SK-N-SH (cell line): ENCODE measurements around the gene PRDM10. TPM values are rescaled to one million over a fixed set of nuclear protein-coding genes. Genes with fewer than 3 reads are reported as not detected.

ENCODE experiments used
- CTCF ChIA-PET: fragments of 300-600, 350-600 bp; formaldehyde crosslinking; extraction: SDS; loops from one replicate; lab custom pipeline; 2021; lab: Yijun Ruan, JAX
- POLR2A ChIA-PET: fragments of 350-600 bp; sonication (Branson Sonifier 250); formaldehyde crosslinking; extraction: SDS; loops from one replicate; lab custom pipeline; 2020; ENCODE audit warnings: antibody characterized with exemption, inconsistent platforms; lab: Yijun Ruan, JAX
- DNase-seq: peaks from one replicate; pipeline ENCODE4 v3.0.0; 2012
- H2AFZ ChIP-seq: fragments of 200-600 bp; sonication (generic); 2 replicates; pipeline ENCODE4 v1.8.1; 2016; ENCODE audit warnings: antibody characterized with exemption, mild to moderate bottlenecking, low read depth
- H3F3A ChIP-seq: fragments of 200-600 bp; sonication (generic); replicated peaks from 2 replicates; pipeline ENCODE3; 2016; ENCODE audit warnings: antibody characterized with exemption, mild to moderate bottlenecking; ENCODE audit not compliant: insufficient read depth
- H3K27ac ChIP-seq, 2 experiments: fragments of 200-500 bp in 1 of 2; fragments of 200-600 bp in 1 of 2; sonication (Bioruptor generic) in 1 of 2; sonication (generic), shearing (Covaris generic) in 1 of 2; 2 replicates each; pipeline versions ENCODE4 v1.5.1 to v1.6.1; 2014 to 2016; ENCODE audit warnings: low read depth in 2 of 2, inconsistent platforms in 1 of 2, low read length in 1 of 2, mild to moderate bottlenecking in 1 of 2, mixed read lengths in 1 of 2
- H3K27me3 ChIP-seq: fragments of 200-600 bp; sonication (generic), shearing (Covaris generic); 2 replicates; pipeline ENCODE4 v1.6.1; 2016; ENCODE audit warnings: mixed run types; ENCODE audit not compliant: insufficient read depth
- H3K36me3 ChIP-seq, 2 experiments: fragments of 200-500 bp in 1 of 2; fragments of 200-600 bp in 1 of 2; sonication (Bioruptor generic) in 1 of 2; sonication (generic) in 1 of 2; replicated peaks in 1 of 2; 2 replicates each; pipeline versions ENCODE3 to v1.5.1; 2014 to 2016; ENCODE audit warnings: low read length in 1 of 2, mild to moderate bottlenecking in 1 of 2; ENCODE audit not compliant: insufficient read depth in 2 of 2, control insufficient read depth in 1 of 2
- H3K4me1 ChIP-seq, 2 experiments: fragments of 200-500 bp in 1 of 2; fragments of 200-600 bp in 1 of 2; sonication (Bioruptor generic) in 1 of 2; sonication (generic), shearing (Covaris generic) in 1 of 2; 2 replicates each; pipeline versions ENCODE4 v1.5.1 to v1.6.1; 2014 to 2016; ENCODE audit warnings: low read depth in 1 of 2, low read length in 1 of 2, mixed run types in 1 of 2; ENCODE audit not compliant: insufficient read depth in 2 of 2, control insufficient read depth in 1 of 2
- H3K4me2 ChIP-seq: fragments of 200-600 bp; sonication (generic), shearing (Covaris generic); 2 replicates; pipeline ENCODE4 v1.6.1; 2017; ENCODE audit warnings: mixed run types
- H3K4me3 ChIP-seq, 2 experiments: fragments of 200-500 bp in 1 of 2; fragments of 200-600 bp in 1 of 2; sonication (Bioruptor generic) in 1 of 2; sonication (generic), shearing (Covaris generic) in 1 of 2; 2 replicates each; pipeline versions ENCODE4 v1.5.1 to v1.8.1; 2014 to 2016; ENCODE audit warnings: low read depth in 2 of 2, inconsistent platforms in 1 of 2, low read length in 1 of 2, mild to moderate bottlenecking in 1 of 2, mixed read lengths in 1 of 2, moderate library complexity in 1 of 2
- H3K79me2 ChIP-seq: fragments of 200-600 bp; sonication (generic); 2 replicates; pipeline ENCODE4 v1.8.1; 2017; ENCODE audit warnings: mild to moderate bottlenecking; ENCODE audit not compliant: insufficient read depth
- H3K9ac ChIP-seq: fragments of 200-600 bp; sonication (generic); 2 replicates; pipeline ENCODE4 v1.6.1; 2017; ENCODE audit warnings: mixed run types
- H3K9me2 ChIP-seq: fragments of 200-600 bp; sonication (generic); 2 replicates; pipeline ENCODE4 v1.6.1; 2017; ENCODE audit warnings: mixed run types
- H3K9me3 ChIP-seq: fragments of 200-600 bp; sonication (generic); 2 replicates; pipeline ENCODE4 v1.6.1; 2017; ENCODE audit warnings: mixed run types, mild to moderate bottlenecking, moderate library complexity
- H4K20me1 ChIP-seq: fragments of 200-600 bp; sonication (generic); 2 replicates; pipeline ENCODE4 v1.6.1; 2017; ENCODE audit warnings: mild to moderate bottlenecking, mixed run types; ENCODE audit not compliant: insufficient read depth
- FOSL2 ChIP-seq: IDR thresholded peaks from 2 replicates; pipeline ENCODE4 v1.4.0; 2012; ENCODE audit warnings: low read depth, mild to moderate bottlenecking, moderate library complexity, borderline replicate concordance
- FOXJ3 ChIP-seq: sonication (generic); formaldehyde crosslinking; IDR thresholded peaks from 2 replicates; pipeline ENCODE4 v1.5.1; 2020; ENCODE audit warnings: mild to moderate bottlenecking, missing genetic modification reagents
- FOXM1 ChIP-seq: IDR thresholded peaks from 2 replicates; pipeline ENCODE4 v1.4.0; 2012; ENCODE audit warnings: low read depth, mild to moderate bottlenecking
- JUND ChIP-seq: IDR thresholded peaks from 2 replicates; pipeline ENCODE4 v1.4.0; 2012
- MXI1 ChIP-seq: IDR thresholded peaks from 2 replicates; pipeline ENCODE4 v1.6.1; 2012; ENCODE audit warnings: mild to moderate bottlenecking, low read depth, low read length, improper control_type of control experiment
- NRF1 ChIP-seq: IDR thresholded peaks from 2 replicates; pipeline ENCODE4 v1.6.1; 2012; ENCODE audit warnings: low read depth, mild to moderate bottlenecking, low read length
- POLR2AphosphoS5 ChIP-seq: IDR thresholded peaks from 2 replicates; pipeline ENCODE4 v1.6.1; 2012; ENCODE audit warnings: low read depth, low read length
- RAD21 ChIP-seq: IDR thresholded peaks from 2 replicates; pipeline ENCODE4 v1.6.1; 2012; ENCODE audit warnings: mild to moderate bottlenecking, low read length
- RCOR1 ChIP-seq: fragments of 150-350 bp; IDR thresholded peaks from 2 replicates; pipeline ENCODE4 v1.6.1; 2017; ENCODE audit warnings: antibody characterized with exemption, low read length
- RXRA ChIP-seq: IDR thresholded peaks from 2 replicates; pipeline ENCODE4 v1.4.0; 2012; ENCODE audit warnings: low read depth, mild to moderate bottlenecking, borderline replicate concordance
- TAF1 ChIP-seq: IDR thresholded peaks from 2 replicates; pipeline ENCODE4 v1.6.1; 2012; ENCODE audit warnings: low read depth, mild to moderate bottlenecking, low read length, moderate library complexity, borderline replicate concordance
- TCF12 ChIP-seq: IDR thresholded peaks from 2 replicates; pipeline ENCODE4 v1.4.0; 2012
- TEAD4 ChIP-seq: IDR thresholded peaks from 2 replicates; pipeline ENCODE4 v1.4.0; 2012; ENCODE audit warnings: mild to moderate bottlenecking, borderline replicate concordance; ENCODE audit not compliant: insufficient read depth
- YY1 ChIP-seq: IDR thresholded peaks from 2 replicates; pipeline ENCODE4 v1.4.0; 2012; ENCODE audit warnings: low read depth, mild to moderate bottlenecking
- WGBS: methylation state at CpG from one replicate; pipeline ENCODE4 v1.1.6; 2017; ENCODE audit warnings: low lambda C conversion rate; 5-methylcytosine and 5-hydroxymethylcytosine counted together
- polyA plus RNA-seq, 3 experiments: library from polyadenylated mRNA; depleted of rRNA; stranded (reverse); fragments of >200 nt; gene quantifications; 2 replicates each; pipeline ENCODE4 v1.2.3, GENCODE V29; 2012
- TF ChIP-seq, protein P1 (sequence below): fragments of 150-350 bp; IDR thresholded peaks from 2 replicates; pipeline ENCODE4 v1.6.1; 2016; ENCODE audit warnings: mild to moderate bottlenecking, low read depth, low read length

The PRDM10 gene
- polyA plus RNA-seq, 1 of the 3 experiments (the other 2 are of a cell fraction): 1.9 TPM

DNA sequence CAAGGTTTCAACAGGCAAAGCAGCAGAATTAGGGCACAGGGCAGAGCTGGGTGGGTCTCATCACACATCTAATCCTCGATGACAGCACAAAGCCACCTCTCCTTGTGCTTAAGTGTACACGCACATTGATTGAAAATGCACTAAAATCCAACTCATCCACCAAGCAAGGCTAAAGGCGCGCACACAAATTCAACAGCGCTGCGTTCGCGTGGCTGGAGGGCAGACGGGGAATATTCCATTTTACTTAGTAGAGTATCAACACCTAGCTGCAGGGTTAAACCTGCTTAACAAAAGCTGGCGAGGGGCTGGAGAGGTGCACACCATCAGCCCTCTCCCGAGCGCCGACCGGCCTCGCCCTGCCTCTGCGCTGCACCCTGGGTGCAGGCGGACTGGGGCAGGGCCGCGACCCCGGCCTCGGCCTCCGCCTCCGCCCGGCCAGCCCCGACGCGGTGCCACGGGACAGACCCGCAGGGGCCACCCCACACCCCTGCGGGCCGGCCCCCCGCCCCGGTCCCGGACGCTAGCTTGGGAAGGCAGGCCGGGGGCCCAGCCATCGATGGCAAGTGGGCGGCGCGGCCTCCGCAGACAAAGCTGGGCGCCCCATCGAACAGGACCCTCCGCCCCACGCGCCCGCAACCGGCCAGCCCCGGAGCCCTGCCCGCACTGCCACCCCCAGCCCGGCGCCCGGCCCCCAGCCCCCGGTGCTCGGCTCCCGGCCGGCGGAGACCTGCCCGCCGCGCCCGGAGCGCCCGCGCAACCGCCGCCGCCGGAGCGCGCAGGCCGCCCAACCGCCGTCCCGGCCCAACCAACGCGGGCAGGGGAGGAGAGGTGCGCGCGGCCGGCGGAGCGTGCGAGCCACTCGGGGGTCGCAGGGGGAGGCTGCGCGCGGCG lies 929 bp downstream of the PRDM10 start:
- Histone ChIP-seq H3K4me1 (peaks cover 1 to 3% of the 10 kb centered on the region in 2 experiments; a peak in 3 of 4 replicates), H3K4me2 (peak overlapping the region; percentile 89), H3K27ac (peak overlapping the region; percentile 99 to 100), H2AFZ (peak overlapping the region; percentile 64; the same call in 1 of the 2 replicates), H3K27me3 (no peaks in the 10 kb centered on the region), H3K9me2 (no peaks in the 10 kb centered on the region), H3K9me3 (no peaks in the 10 kb centered on the region), H3F3A (peaks cover 21% of the 10 kb centered on the region), H3K36me3 (peaks cover 0 to 8% of the 10 kb centered on the region in 2 experiments), H4K20me1 (peaks cover 4% of the 10 kb centered on the region), H3K79me2 (peaks cover 50% of the 10 kb centered on the region), H3K4me3 (peak overlapping the region; percentile 69 to 83), H3K9ac (peak overlapping the region; percentile 98)
- TF ChIP-seq POLR2AphosphoS5: no peak
- no peak for TF ChIP-seq TCF12
- 0 out of 2 replicates have a peak, but pooled peaks have one; percentile 43 for TF ChIP-seq MXI1
- TF ChIP-seq NRF1: peak; percentile 38; the same call in 1 of the 2 replicates
- 1% methylated on average over 12 of the region's 90 CpGs for WGBS
- no peak for DNase-seq
- POLR2A ChIA-PET: interaction anchor here (1.3 to 2.3 kb wide), 6 partner anchors 9 to 131 kb away, joined by 3 to 10 read pairs (median 5); no protein-coding TSS in a partner anchor
- CTCF ChIA-PET: interaction anchor here (1.4 to 1.8 kb wide), 3 partner anchors 10 to 130 kb away, joined by 4 to 8 read pairs (median 5); no protein-coding TSS in a partner anchor

DNA sequence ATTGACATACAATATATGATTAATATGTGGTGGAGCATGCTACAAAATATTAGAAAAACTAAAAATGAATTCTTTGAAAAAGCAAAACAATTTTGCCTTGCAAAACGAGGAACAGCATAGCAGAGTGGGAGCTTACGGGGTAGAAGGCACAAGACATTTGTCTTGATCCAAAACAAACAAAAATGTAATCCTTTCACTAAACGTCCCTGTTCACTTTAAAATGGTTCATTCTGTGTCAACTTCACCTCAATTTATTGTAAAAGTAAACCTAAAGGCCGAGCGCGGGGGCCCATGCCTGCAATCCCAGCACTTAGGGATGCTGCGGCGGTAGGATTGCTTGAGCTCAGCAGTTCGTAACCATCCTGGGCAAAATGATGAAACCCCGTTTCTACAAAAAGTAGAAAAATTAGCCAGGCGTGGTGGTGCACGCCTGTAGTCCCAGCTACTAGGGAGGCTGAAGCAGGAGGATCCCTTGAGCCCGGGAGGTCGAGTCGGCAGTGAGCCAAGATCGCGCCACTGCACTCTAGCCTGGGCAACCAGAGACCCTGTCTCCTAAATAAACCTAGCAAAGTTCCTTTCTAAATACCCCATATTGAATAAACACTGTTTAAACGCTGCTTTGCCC lies 2.0 kb downstream of the PRDM10 start:
- Histone ChIP-seq H3K9ac (peak overlapping the region; percentile 98; the same call in 1 of the 2 replicates), H3K27me3 (no peaks in the 10 kb centered on the region), H2AFZ (no peak overlapping the region), H3K9me2 (no peaks in the 10 kb centered on the region), H3K4me3 (peak overlapping the region; percentile 69 to 83; a peak in 3 of 4 replicates), H3K27ac (peak overlapping the region in 1 of 2 experiments; percentile 100; a peak in 3 of 4 replicates), H3K79me2 (peaks cover 54% of the 10 kb centered on the region), H3K9me3 (no peaks in the 10 kb centered on the region), H3K4me2 (peak overlapping the region; percentile 89), H3K36me3 (peaks cover 0 to 8% of the 10 kb centered on the region in 2 experiments), H3F3A (peaks cover 21% of the 10 kb centered on the region), H4K20me1 (peaks cover 4% of the 10 kb centered on the region), H3K4me1 (peaks cover 5 to 12% of the 10 kb centered on the region in 2 experiments; a peak in 3 of 4 replicates)
- 95% methylated on average over 18 of the region's 18 CpGs for WGBS
- no peak for TF ChIP-seq FOXJ3 (CRISPR knock-in tag)
- TF ChIP-seq, protein P1, sequence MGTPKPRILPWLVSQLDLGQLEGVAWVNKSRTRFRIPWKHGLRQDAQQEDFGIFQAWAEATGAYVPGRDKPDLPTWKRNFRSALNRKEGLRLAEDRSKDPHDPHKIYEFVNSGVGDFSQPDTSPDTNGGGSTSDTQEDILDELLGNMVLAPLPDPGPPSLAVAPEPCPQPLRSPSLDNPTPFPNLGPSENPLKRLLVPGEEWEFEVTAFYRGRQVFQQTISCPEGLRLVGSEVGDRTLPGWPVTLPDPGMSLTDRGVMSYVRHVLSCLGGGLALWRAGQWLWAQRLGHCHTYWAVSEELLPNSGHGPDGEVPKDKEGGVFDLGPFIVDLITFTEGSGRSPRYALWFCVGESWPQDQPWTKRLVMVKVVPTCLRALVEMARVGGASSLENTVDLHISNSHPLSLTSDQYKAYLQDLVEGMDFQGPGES: no peak
- TF ChIP-seq MXI1: no peak
- no peak for TF ChIP-seq RAD21
- no peak for TF ChIP-seq FOXM1
- no peak for TF ChIP-seq POLR2AphosphoS5
- TF ChIP-seq JUND: no peak
- TF ChIP-seq RCOR1: no peak
- no peak for TF ChIP-seq FOSL2
- no peak for TF ChIP-seq TEAD4
- no peak for TF ChIP-seq TCF12
- no peak for TF ChIP-seq RXRA
- no peak for TF ChIP-seq YY1
- no peak for TF ChIP-seq TAF1
- POLR2A ChIA-PET: interaction anchor here (1.4 to 1.6 kb wide), 2 partner anchors 70 to 132 kb away, joined by 3 to 7 read pairs; no protein-coding TSS in a partner anchor
- CTCF ChIA-PET: interaction anchor here (0.9 to 1.8 kb wide), 4 partner anchors 9 to 132 kb away, joined by 3 to 8 read pairs (median 4); no protein-coding TSS in a partner anchor
- no peak for DNase-seq
